T-cell (primary cell): ENCODE results near the gene CHRND. TPM values are rescaled to one million over a fixed set of nuclear protein-coding genes. Genes with fewer than 3 reads are reported as not detected.
A peak's percentile ranks its signal among the peaks of the same experiment; 100 is the strongest.

Source experiments
- ATAC-seq, 4 experiments: fragments of 200-7000 bp in 3 of 4; fragments of 150-1000 bp in 1 of 4; cut with Tn5 transposase; replicated peaks in 1 of 4; 1 replicate in 3 of 4; 2 replicates in 1 of 4; pipeline ENCODE4 v1.10.0; 2021; ENCODE audit warnings: moderate library complexity in 3 of 4, mild to moderate bottlenecking in 2 of 4, moderate number of reproducible peaks in 1 of 4
- CTCF ChIA-PET, 2 donors: fragments of 300-600 bp; sonication (Branson Sonifier 250); formaldehyde crosslinking; loops; one replicate each; lab custom pipeline; 2022; ENCODE audit warnings: antibody characterized with exemption in 2 of 2; lab: Charles Lee
- POLR2A ChIA-PET, 2 donors: fragments of 300-600 bp; sonication (Branson Sonifier 250); formaldehyde crosslinking; loops; one replicate each; lab custom pipeline; 2022; ENCODE audit warnings: antibody characterized with exemption in 2 of 2; lab: Charles Lee
- DNase-seq, 35 experiments: peaks; one replicate each; pipeline versions ENCODE4 v3.0.0 to v3.0.0-alpha.2; 2013 to 2023
- H3K27ac ChIP-seq: one replicate; pipeline ENCODE4 v1.5.1; 2013; ENCODE audit warnings: low read length
- H3K27me3 ChIP-seq, 2 experiments: replicated peaks in 1 of 2; 1 replicate in 1 of 2; 2 replicates in 1 of 2; pipeline versions ENCODE4 v1.6.1 to v1.7.0; 2013; ENCODE audit warnings: low read length in 1 of 2, mixed read lengths in 1 of 2; ENCODE audit not compliant: control insufficient read depth in 2 of 2, insufficient read depth in 2 of 2; ENCODE audit errors: extremely low read depth in 1 of 2
- H3K36me3 ChIP-seq, 2 donors: 1 replicate in 1 of 2; 2 replicates in 1 of 2; pipeline versions ENCODE4 v1.6.1 to v1.7.0; 2013; ENCODE audit warnings: low read length in 1 of 2; ENCODE audit not compliant: control insufficient read depth in 2 of 2, insufficient read depth in 1 of 2; ENCODE audit errors: extremely low read depth in 1 of 2
- H3K4me1 ChIP-seq, 2 experiments: 1 replicate in 1 of 2; 2 replicates in 1 of 2; pipeline versions ENCODE4 v1.6.1 to v1.7.0; 2013; ENCODE audit warnings: low read length in 2 of 2, mixed read lengths in 1 of 2; ENCODE audit not compliant: insufficient read depth in 2 of 2, control insufficient read depth in 1 of 2; ENCODE audit errors: extremely low read depth in 1 of 2
- H3K4me3 ChIP-seq, 2 donors: 1 replicate in 1 of 2; 2 replicates in 1 of 2; pipeline versions ENCODE4 v1.5.1 to v1.7.0; 2013; ENCODE audit warnings: mild to moderate bottlenecking in 2 of 2, low read length in 1 of 2, moderate library complexity in 1 of 2; ENCODE audit not compliant: control insufficient read depth in 1 of 2; ENCODE audit errors: extremely low read depth in 1 of 2
- H3K9me3 ChIP-seq: 2 replicates; pipeline ENCODE4 v1.7.0; 2013
- H3K27ac Mint-ChIP-seq, 2 donors: one replicate each; pipeline ENCODE4 v1.8.0; 2020 to 2021; ENCODE audit warnings: mild to moderate bottlenecking in 2 of 2, mixed read lengths in 2 of 2
- H3K27me3 Mint-ChIP-seq, 2 donors: one replicate each; pipeline ENCODE4 v1.8.0; 2021 to 2022; ENCODE audit warnings: mixed read lengths in 2 of 2
- H3K36me3 Mint-ChIP-seq: one replicate; pipeline ENCODE4 v1.8.0; 2021; ENCODE audit warnings: mixed read lengths
- H3K4me1 Mint-ChIP-seq, 3 donors: one replicate each; pipeline ENCODE4 v1.8.0; 2020 to 2022; ENCODE audit warnings: mixed read lengths in 3 of 3, mild to moderate bottlenecking in 1 of 3
- H3K4me3 Mint-ChIP-seq, 3 donors: one replicate each; pipeline ENCODE4 v1.8.0; 2020 to 2022; ENCODE audit warnings: mild to moderate bottlenecking in 3 of 3, mixed read lengths in 3 of 3, moderate library complexity in 3 of 3
- H3K9me3 Mint-ChIP-seq, 3 donors: one replicate each; pipeline ENCODE4 v1.8.0; 2020 to 2022; ENCODE audit warnings: mixed read lengths in 3 of 3
- WGBS: methylation state at CpG from one replicate; pipeline ENCODE4 v1.1.5; 2013; ENCODE audit warnings: missing lambda C conversion rate; ENCODE audit not compliant: insufficient coverage; 5-methylcytosine and 5-hydroxymethylcytosine counted together
- total RNA-seq, 35 experiments: library from RNA in 6 of 35; stranded (reverse) in 6 of 35; fragments of 120-200 nt in 1 of 35; gene quantifications; one replicate each; pipeline versions ENCODE4 v1.2.1 to v1.2.4 and lab custom pipeline; 2013 to 2026

The CHRND gene
- total RNA-seq, 5 donors from 2014 or later (not counting 1 experiment from before 2014, with no cell fraction given): not detected

GRCh38 chr2:232496501-232497270 is 29.3 kb upstream of the CHRND start:
- H3K4me3 ChIP-seq: no peak overlapping the region
- H3K36me3 ChIP-seq: no peaks in the 10 kb centered on the region
- ATAC-seq (no peak), DNase-seq (no peak)
- no peak overlapping the region for H3K27ac ChIP-seq
- WGBS: 82% methylated on average over 13 of the region's 20 CpGs
- Mint-ChIP-seq H3K36me3 (no peaks in the 10 kb centered on the region), H3K4me3 (no peak overlapping the region), H3K4me1 (no peaks in the 10 kb centered on the region), H3K27me3 (peaks cover 9 to 30% of the 10 kb centered on the region in 2 donors), H3K9me3 (no peaks in the 10 kb centered on the region), H3K27ac (no peak overlapping the region)
- H3K9me3 ChIP-seq: no peaks in the 10 kb centered on the region
- CTCF ChIA-PET: no interaction called here
- POLR2A ChIA-PET: no interaction called here
- no peaks in the 10 kb centered on the region for H3K4me1 ChIP-seq
- H3K27me3 ChIP-seq: peaks cover 0 to 58% of the 10 kb centered on the region in 2 experiments

GRCh38 chr2:232497348-232497747 is 28.6 kb upstream of the CHRND start:
- Mint-ChIP-seq H3K9me3 (no peaks in the 10 kb centered on the region), H3K27me3 (peaks cover 10 to 35% of the 10 kb centered on the region in 2 donors), H3K4me3 (no peak overlapping the region), H3K27ac (no peak overlapping the region), H3K36me3 (no peaks in the 10 kb centered on the region), H3K4me1 (peaks cover under 1 to 1% (median under 1%) of the 10 kb centered on the region in 3 donors)
- Histone ChIP-seq H3K4me1 (peaks cover 0 to under 1% of the 10 kb centered on the region in 2 experiments), H3K27ac (no peak overlapping the region), H3K4me3 (no peak overlapping the region), H3K9me3 (no peaks in the 10 kb centered on the region), H3K36me3 (no peaks in the 10 kb centered on the region), H3K27me3 (peaks cover 0 to 63% of the 10 kb centered on the region in 2 experiments)
- CTCF ChIA-PET: no interaction called here
- POLR2A ChIA-PET: no interaction called here
- DNase-seq (no peak), ATAC-seq (no peak)
- WGBS: 91% methylated on average over 10 of the region's 13 CpGs

GRCh38 chr2:232498452-232498851 is 27.5 kb upstream of the CHRND start:
- peaks cover 4 to 6% (median 6%) of the 10 kb centered on the region in 3 donors for H3K4me1 Mint-ChIP-seq
- H3K27me3 Mint-ChIP-seq: peaks cover 10 to 36% of the 10 kb centered on the region in 2 donors
- no peaks in the 10 kb centered on the region for H3K36me3 ChIP-seq
- no peaks in the 10 kb centered on the region for H3K9me3 ChIP-seq
- WGBS: 70% methylated on average over 3 of the region's 3 CpGs
- H3K27ac ChIP-seq: no peak overlapping the region
- no peak for DNase-seq
- no peak for ATAC-seq
- H3K36me3 Mint-ChIP-seq: no peaks in the 10 kb centered on the region
- CTCF ChIA-PET: no interaction called here
- no peak overlapping the region for H3K4me3 ChIP-seq
- peaks cover 0 to 60% of the 10 kb centered on the region in 2 experiments for H3K27me3 ChIP-seq
- POLR2A ChIA-PET: no interaction called here
- no peaks in the 10 kb centered on the region for H3K9me3 Mint-ChIP-seq
- H3K4me3 Mint-ChIP-seq: no peak overlapping the region
- no peak overlapping the region for H3K27ac Mint-ChIP-seq
- H3K4me1 ChIP-seq: peaks cover 0 to 10% of the 10 kb centered on the region in 2 experiments

- no peak overlapping the region for H3K27ac Mint-ChIP-seq
- H3K4me1 ChIP-seq: peaks cover 0 to 14% of the 10 kb centered on the region in 2 experiments
- no peaks in the 10 kb centered on the region for H3K36me3 Mint-ChIP-seq
- peaks cover 26 to 61% of the 10 kb centered on the region in 2 donors for H3K27me3 Mint-ChIP-seq
- peaks cover 6 to 12% (median 8%) of the 10 kb centered on the region in 3 donors for H3K4me1 Mint-ChIP-seq
- H3K9me3 Mint-ChIP-seq: no peaks in the 10 kb centered on the region
- no peak overlapping the region for H3K27ac ChIP-seq
- no peak overlapping the region for H3K4me3 Mint-ChIP-seq
- H3K9me3 ChIP-seq: no peaks in the 10 kb centered on the region
- no peak for ATAC-seq
- ChIA-PET CTCF (no interaction called here), POLR2A (no interaction called here)
- DNase-seq: no peak
- H3K36me3 ChIP-seq: no peaks in the 10 kb centered on the region
- peaks cover 3 to 80% of the 10 kb centered on the region in 2 experiments for H3K27me3 ChIP-seq
- no peak overlapping the region for H3K4me3 ChIP-seq
- WGBS: no CpG with 5 or more reads among the region's 9 CpGs
Measured at GRCh38 chr2:232501331-232501771, 24.6 kb upstream of the CHRND start.

GRCh38 chr2:232501794-232502390 is 24.1 kb upstream of the CHRND start:
- Mint-ChIP-seq H3K9me3 (no peaks in the 10 kb centered on the region), H3K36me3 (no peaks in the 10 kb centered on the region), H3K4me3 (peak overlapping the region in 1 of 3 donors; percentile 75), H3K27ac (no peak overlapping the region), H3K4me1 (peaks cover 6 to 12% (median 8%) of the 10 kb centered on the region in 3 donors), H3K27me3 (peaks cover 26 to 63% of the 10 kb centered on the region in 2 donors)
- ATAC-seq (no peak), DNase-seq (no peak)
- CTCF ChIA-PET: no interaction called here
- no peaks in the 10 kb centered on the region for H3K9me3 ChIP-seq
- WGBS: 75% methylated on average over 2 of the region's 10 CpGs
- peaks cover 3 to 81% of the 10 kb centered on the region in 2 experiments for H3K27me3 ChIP-seq
- H3K36me3 ChIP-seq: no peaks in the 10 kb centered on the region
- H3K27ac ChIP-seq: no peak overlapping the region
- no peak overlapping the region for H3K4me3 ChIP-seq
- peaks cover 0 to 14% of the 10 kb centered on the region in 2 experiments for H3K4me1 ChIP-seq
- POLR2A ChIA-PET: no interaction called here

- 11% methylated on average over 11 of the region's 21 CpGs for WGBS
- no peaks in the 10 kb centered on the region for H3K36me3 Mint-ChIP-seq
- CTCF ChIA-PET: no interaction called here
- peaks cover 0 to 14% of the 10 kb centered on the region in 2 experiments for H3K4me1 ChIP-seq
- ATAC-seq (peak in 3 of 4 experiments; percentile 14 to 63 (median 18)), DNase-seq (peak in 26 of 35 experiments; percentile 22 to 62 (median 38))
- H3K27ac Mint-ChIP-seq: no peak overlapping the region
- peak overlapping the region; percentile 65 to 75 (median 68) for H3K4me3 Mint-ChIP-seq
- POLR2A ChIA-PET: no interaction called here
- no peaks in the 10 kb centered on the region for H3K36me3 ChIP-seq
- H3K4me1 Mint-ChIP-seq: peaks cover 6 to 12% (median 8%) of the 10 kb centered on the region in 3 donors
- peak overlapping the region in 1 of 2 donors; percentile 17 for H3K4me3 ChIP-seq
- H3K27me3 ChIP-seq: peaks cover 3 to 80% of the 10 kb centered on the region in 2 experiments
- H3K9me3 ChIP-seq: no peaks in the 10 kb centered on the region
- H3K9me3 Mint-ChIP-seq: no peaks in the 10 kb centered on the region
- peaks cover 31 to 65% of the 10 kb centered on the region in 2 donors for H3K27me3 Mint-ChIP-seq
- H3K27ac ChIP-seq: no peak overlapping the region
Measured at GRCh38 chr2:232502511-232502910, 23.4 kb upstream of the CHRND start.
